Measurements from ENCODE around the gene SVIL.
A peak's percentile ranks its signal among the peaks of the same experiment; 100 is the strongest.
"Not testable (repeated sequence)": the region's sequence is repeated elsewhere in the genome, so short reads cannot be mapped to it uniquely, and the experiment has no call there.

Gene SVIL

GRCh38 chr10:29508554-29509244 lies 126.1 kb downstream of the SVIL start:
- no peak for DNase-seq

GRCh38 chr10:29507750-29508149 lies 127.0 kb downstream of the SVIL start:
- DNase-seq, result not testable (repeated sequence)

- DNase-seq, result not testable (repeated sequence)
These were observed 128.3 kb downstream of the SVIL start for GRCh38 chr10:29506324-29506921.

GRCh38 chr10:29502351-29502750 lies 132.4 kb downstream of the SVIL start:
- DNase-seq, result no peak

GRCh38 chr10:29501692-29502091 lies 133.1 kb downstream of the SVIL start:
- DNase-seq, result no peak

GRCh38 chr10:29499993-29500537 lies 134.7 kb downstream of the SVIL start:
- DNase-seq, result no peak

GRCh38 chr10:29496341-29497162 lies 138.2 kb downstream of the SVIL start:
- no peak for DNase-seq

GRCh38 chr10:29495366-29495765 lies 139.4 kb downstream of the SVIL start:
- DNase-seq, result no peak

GRCh38 chr10:29493697-29494096 lies 141.1 kb downstream of the SVIL start:
- no peak for DNase-seq

GRCh38 chr10:29492774-29493173 lies 142.0 kb downstream of the SVIL start:
- no peak for DNase-seq

GRCh38 chr10:29491918-29492317 lies 142.9 kb downstream of the SVIL start:
- DNase-seq, result no peak

- DNase-seq, result not testable (repeated sequence)
These were observed 143.9 kb downstream of the SVIL start for GRCh38 chr10:29490781-29491280.

GRCh38 chr10:29488471-29488870 lies 146.3 kb downstream of the SVIL start:
- not testable (repeated sequence) for DNase-seq

GRCh38 chr10:29487884-29488266 lies 146.9 kb downstream of the SVIL start:
- DNase-seq, result not testable (repeated sequence)

GRCh38 chr10:29487032-29487883 lies 147.5 kb downstream of the SVIL start:
- DNase-seq, result not testable (repeated sequence)

GRCh38 chr10:29486433-29486832 lies 148.3 kb downstream of the SVIL start:
- no peak for DNase-seq

- DNase-seq, result not testable (repeated sequence)
These were observed 150.1 kb downstream of the SVIL start for GRCh38 chr10:29484677-29485076.

GRCh38 chr10:29482591-29483431 lies 152.0 kb downstream of the SVIL start:
- no peak for DNase-seq

- no peak for DNase-seq
These were observed 152.8 kb downstream of the SVIL start for GRCh38 chr10:29481906-29482440.

GRCh38 chr10:29479981-29480954 lies 154.5 kb downstream of the SVIL start:
- peak; percentile 25 for DNase-seq
